GM15510 (cell line): ENCODE measurements around the gene FCN1.

ENCODE experiments used
- POLR2A ChIP-seq: IDR thresholded peaks from 3 replicates; pipeline ENCODE4 v1.6.1; 2011; ENCODE audit warnings: borderline replicate concordance; ENCODE audit not compliant: insufficient read length; ENCODE audit errors: extremely low read depth

FCN1 gene

GRCh38 chr9:134944916-134945315, 27.2 kb upstream of the FCN1 start:
- no peak for TF ChIP-seq POLR2A

- TF ChIP-seq POLR2A, result no peak
Measured at GRCh38 chr9:134944351-134944802, 26.7 kb upstream of the FCN1 start.

- no peak for TF ChIP-seq POLR2A
Measured at GRCh38 chr9:134943836-134944235, 26.1 kb upstream of the FCN1 start.

- no peak for TF ChIP-seq POLR2A
Measured at GRCh38 chr9:134943411-134943810, 25.7 kb upstream of the FCN1 start.

DNA sequence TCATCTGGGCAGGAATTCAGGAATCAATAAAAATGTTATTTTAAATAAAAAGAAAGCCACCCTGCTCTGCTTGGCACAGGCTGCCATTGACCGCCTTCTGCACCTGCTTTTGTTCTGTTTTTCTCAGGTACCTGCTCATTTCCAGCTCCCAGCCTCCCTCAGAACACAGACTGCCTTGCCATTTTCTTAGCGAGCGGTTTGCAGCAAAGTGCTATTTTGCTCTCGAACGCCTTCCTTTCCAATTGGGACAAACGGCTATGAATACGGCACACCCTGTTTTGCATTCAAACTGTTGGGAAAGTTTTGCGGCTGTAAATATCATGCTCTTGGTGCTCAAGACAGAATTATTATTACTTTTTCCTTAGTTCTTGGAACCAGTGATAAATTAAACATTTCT, 25.1 kb upstream of the FCN1 start:
- no peak for TF ChIP-seq POLR2A

DNA sequence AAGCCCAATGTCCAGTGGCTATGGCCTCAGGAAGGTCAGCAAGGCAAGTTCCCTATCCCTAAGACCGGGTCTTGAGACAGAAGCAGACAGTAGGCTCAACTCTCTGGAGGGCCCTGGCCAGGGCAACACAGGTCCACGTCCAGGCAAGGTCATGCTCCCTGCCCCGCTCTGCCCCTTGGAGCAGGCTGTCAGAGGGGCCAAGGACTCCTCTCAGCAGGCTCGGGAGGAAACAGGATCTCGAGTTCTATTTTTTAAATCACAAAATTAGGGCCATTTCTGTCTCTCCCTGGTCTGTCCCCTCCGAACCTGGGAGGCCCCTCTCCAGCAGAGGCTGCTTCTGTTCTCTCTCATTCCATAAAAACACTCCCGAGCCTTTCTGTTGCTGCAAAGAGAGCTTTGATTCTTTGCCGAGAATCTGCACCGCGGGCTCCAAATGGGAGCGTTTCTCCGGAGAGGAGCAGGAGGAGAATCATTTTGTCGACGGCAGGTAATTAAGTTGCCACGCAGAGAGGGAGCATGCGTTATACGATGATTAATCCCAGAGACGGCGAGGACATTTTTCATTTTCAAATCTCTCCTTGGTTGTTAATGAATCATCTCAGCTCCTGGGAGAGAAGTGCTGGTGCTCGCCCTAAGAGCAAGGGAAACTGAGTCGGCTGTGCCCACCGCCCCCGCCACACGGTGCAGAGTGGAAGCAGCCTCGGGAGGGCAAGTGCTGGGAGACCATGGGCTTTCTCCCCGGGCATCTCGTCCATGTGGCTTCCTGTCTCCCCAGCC, 24.5 kb upstream of the FCN1 start:
- no peak for TF ChIP-seq POLR2A

- no peak for TF ChIP-seq POLR2A
Measured at GRCh38 chr9:134940236-134941208, 22.8 kb upstream of the FCN1 start.

GRCh38 chr9:134939836-134940235, 22.1 kb upstream of the FCN1 start:
- no peak for TF ChIP-seq POLR2A

- TF ChIP-seq POLR2A, result no peak
Measured at GRCh38 chr9:134939080-134939733, 21.5 kb upstream of the FCN1 start.

DNA sequence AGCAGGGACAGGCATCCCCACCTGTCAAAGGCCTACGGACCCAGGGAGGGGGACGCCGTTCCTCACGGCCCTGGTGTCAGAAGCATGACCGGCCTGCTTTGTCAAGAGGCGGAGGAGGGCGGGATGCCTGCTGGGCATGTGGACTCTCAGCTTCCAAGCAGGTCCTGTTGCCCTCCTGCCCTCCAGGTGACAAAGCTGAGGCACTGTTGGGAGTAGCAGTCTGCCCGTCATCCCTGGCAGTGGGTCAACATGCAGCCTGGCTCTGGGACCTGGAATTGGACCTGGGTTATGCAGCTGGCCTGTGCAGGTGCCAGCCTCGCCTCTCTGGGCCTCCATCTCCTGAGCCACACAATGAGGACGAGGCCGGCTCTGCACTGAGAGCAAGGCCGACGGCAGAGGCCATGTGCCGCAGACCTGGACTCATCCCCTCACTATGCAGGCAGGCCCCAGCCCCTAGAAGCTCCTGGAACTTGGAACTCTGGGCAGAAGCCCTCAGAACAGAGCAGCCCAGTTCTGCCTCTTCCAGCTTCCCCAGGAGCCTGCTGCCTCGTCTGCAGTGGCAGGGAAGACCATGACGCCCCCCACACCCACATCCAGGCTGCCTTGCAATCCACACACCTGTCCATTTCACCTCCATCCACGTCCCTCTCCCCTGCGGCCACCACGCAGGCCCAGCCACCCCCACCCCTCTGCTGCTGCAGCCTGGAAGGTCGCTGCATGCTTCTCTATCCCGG, 20.8 kb upstream of the FCN1 start:
- TF ChIP-seq POLR2A, result no peak

- no peak for TF ChIP-seq POLR2A
Measured at GRCh38 chr9:134937566-134938345, 20.0 kb upstream of the FCN1 start.

GRCh38 chr9:134937164-134937555, 19.4 kb upstream of the FCN1 start:
- no peak for TF ChIP-seq POLR2A

DNA sequence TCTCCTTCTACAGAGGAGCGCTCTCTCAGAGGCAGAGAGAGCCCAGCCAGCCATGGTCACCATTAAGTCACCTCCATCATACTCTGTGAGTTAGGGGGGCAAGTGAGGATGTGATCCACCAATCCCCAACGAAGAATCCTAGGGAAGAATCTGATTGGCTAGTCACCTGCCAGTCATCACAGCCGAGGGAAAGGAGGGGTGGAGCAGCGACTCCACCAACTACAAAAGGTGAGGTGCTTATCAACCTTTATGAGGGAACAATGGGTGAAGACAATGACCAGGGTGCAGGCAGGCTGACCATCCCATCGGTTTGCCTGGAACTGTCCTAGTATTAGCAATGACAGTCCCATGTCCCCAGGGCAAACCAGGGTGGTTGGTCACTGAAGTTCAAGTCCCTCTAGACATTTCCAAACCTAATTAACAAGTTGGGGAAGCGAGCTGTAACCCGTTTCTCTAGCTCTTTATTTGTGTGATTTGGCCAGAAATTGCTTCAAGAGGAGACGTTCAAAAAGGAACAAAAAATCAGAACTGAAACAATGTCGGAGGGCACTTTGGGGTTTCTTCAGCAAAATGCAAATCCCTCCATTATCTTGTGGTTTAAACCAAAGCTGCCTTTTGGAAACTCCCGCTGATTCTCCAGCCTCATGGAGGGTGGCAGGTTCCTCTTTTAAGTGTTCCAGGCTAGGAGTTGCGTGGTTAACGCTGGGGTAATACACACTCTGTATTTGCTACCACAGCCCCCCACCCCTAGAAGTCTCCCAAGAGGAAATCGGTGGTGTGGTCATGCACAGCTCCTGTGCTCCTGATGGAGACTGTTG, 18.8 kb upstream of the FCN1 start:
- TF ChIP-seq POLR2A, result peak; percentile 26
